Activated CD8-positive, alpha-beta memory T cell treated with anti-CD3 and anti-CD28 coated beads, Interleukin-2, amount 50 U/mL, for 1 hour (primary cell): ENCODE measurements around the gene NBEA.
"Not testable (repeated sequence)": the region's sequence is repeated elsewhere in the genome, so short reads cannot be mapped to it uniquely, and the experiment has no call there.

ENCODE experiments used
- DNase-seq: peaks from one replicate; pipeline ENCODE4 v3.0.0-alpha.2; 2020; ENCODE audit errors: extremely low read depth

The NBEA gene, protein sequence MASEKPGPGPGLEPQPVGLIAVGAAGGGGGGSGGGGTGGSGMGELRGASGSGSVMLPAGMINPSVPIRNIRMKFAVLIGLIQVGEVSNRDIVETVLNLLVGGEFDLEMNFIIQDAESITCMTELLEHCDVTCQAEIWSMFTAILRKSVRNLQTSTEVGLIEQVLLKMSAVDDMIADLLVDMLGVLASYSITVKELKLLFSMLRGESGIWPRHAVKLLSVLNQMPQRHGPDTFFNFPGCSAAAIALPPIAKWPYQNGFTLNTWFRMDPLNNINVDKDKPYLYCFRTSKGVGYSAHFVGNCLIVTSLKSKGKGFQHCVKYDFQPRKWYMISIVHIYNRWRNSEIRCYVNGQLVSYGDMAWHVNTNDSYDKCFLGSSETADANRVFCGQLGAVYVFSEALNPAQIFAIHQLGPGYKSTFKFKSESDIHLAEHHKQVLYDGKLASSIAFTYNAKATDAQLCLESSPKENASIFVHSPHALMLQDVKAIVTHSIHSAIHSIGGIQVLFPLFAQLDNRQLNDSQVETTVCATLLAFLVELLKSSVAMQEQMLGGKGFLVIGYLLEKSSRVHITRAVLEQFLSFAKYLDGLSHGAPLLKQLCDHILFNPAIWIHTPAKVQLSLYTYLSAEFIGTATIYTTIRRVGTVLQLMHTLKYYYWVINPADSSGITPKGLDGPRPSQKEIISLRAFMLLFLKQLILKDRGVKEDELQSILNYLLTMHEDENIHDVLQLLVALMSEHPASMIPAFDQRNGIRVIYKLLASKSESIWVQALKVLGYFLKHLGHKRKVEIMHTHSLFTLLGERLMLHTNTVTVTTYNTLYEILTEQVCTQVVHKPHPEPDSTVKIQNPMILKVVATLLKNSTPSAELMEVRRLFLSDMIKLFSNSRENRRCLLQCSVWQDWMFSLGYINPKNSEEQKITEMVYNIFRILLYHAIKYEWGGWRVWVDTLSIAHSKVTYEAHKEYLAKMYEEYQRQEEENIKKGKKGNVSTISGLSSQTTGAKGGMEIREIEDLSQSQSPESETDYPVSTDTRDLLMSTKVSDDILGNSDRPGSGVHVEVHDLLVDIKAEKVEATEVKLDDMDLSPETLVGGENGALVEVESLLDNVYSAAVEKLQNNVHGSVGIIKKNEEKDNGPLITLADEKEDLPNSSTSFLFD (N-terminal part only)

DNA sequence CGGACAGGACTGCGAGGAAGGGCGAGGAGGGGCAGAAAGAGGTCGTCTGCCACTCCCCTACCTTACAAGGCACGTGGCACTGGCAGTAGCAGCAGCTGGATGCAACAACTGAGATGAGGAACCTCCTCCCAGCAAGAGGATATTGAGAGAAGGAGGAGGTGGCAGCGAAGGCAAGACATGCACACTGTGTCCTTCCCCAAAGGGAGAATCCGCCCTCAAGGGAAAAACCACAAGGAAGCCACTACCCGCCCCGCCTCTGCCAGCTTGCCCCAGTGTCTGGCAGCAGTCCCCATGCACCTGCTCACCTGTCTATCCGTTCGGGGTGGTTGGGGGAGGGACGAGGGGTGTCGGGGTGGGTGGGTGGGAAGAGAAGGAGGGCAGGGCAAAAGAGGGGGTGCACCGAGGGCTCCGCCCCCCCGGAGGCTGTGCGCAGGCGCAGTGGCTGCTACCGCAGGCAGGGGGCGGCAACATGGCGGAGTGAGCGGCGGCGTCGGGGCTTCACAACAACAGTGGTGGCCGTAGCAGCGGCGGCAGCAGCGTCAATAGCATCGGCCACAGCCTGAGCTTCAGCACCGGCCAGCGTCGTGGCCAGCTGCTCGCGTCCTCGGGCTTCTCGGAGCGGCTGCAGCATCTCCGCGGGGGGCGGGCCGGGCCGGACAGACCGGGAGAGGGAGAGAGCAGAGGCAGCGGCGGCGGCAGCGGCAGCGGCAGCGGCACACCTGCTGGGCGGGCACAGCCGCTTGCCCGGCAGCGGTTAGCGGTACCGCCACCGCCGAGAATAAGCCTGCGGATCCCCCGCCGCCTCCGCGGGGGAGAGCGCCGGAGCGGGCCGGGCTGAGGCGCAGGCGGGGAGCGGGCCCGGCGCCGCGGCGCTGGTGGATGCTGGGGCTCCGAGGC lies at the start of gene NBEA:
Gene NBEA (plus strand): TSS at position 436 of the 897 bp plus-strand sequence. CDS start 551 bp downstream, outside the sequence.
- peak; percentile 53 for DNase-seq

DNA sequence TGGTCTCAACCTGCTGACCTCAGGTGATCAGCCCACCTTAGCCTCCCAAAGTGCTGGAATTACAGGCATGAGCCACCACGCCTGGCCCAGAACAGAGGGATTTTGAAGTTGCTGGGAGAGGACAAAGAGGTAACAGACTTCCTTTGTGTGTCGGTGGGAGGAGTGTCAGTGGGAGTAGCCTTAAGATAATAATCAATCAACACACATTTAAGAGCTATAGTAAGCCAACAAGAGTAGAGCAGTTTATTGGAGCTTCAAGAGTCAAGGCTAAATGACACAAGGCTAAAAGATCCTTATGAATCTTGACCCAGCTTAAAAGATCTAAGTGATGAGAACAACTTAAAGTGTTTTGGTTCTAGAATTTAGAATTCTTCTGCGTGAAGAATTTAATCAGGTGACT lies 47.3 kb upstream of the NBEA start:
- DNase-seq: no peak

DNA sequence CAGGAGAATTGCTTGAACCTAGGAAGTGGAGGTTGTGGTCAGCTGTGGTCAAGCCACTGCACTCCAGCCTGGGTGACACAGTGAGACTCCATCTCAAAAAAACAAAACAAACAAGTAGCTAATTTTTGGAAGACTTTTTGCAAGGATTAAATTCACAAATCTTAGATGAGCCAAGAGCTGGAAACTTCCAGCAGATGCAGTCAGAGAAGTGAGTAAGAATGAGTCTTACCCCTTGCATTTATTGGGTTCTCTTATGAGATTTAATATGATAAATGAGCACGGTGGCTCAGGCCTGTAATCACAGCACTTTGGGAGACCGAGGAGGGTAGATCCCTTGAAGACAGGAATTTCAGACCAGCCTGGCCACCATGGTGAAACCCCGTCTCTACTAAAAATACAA lies 44.9 kb upstream of the NBEA start:
- DNase-seq: no peak

DNA sequence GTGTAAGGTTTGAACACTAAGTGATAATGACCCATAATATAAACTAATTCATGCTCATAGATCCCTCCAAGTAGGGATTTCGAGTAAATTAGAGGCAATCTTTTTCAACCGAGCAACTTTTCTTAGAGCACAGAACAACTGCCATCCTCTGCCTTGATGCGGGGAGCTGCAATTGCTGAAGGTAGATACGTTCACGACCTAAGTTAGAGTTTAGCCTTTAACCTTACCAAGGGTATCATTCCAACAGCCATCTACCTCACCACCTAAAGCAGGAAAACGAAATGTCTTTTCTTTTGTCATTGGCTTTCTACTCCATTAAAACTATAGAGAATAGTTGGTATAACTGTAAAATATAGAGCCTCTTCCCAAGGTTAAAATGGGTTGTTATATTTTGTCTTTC lies 42.2 kb upstream of the NBEA start:
- no peak for DNase-seq

DNA sequence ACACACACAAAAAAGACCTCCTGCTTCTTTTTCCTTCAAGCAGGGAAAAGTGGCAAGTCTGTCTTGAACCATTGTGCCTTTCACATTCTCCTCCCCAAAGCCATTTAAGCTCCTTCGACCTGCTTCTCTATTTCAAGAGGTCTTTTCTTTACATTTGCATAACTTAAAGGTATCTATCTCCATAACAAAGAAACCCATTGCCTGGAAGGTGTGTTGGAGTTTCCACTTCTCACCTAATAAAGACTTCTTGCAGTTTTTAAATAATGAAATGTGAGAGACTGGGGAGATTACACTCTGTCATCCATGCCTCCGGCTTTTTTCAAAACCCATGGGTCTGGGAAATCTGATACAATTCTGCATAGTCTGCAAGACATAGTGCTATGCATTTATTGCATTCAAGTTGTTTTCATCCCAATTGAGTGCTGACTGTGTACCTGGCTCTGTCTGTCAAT lies 41.8 kb upstream of the NBEA start:
- no peak for DNase-seq

DNA sequence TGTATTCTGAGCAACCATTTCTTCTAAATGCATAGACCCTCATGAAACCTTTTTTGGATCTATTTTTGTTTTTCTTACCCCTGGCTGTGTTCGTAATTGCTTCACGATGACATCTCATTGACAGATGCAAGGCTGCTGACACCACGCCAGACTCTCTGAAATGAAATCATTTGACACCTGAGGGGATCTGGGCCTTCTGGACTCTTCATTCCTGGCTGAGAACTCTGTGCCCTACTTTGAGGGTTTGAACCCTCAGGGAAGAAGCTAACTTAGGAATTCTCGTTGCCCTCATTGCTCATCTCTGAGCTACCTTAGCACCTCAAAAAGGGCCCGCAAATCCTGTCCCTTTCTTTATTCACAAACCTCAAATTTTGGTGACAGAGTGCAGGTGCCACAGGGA lies 40.5 kb upstream of the NBEA start:
- DNase-seq: no peak

DNA sequence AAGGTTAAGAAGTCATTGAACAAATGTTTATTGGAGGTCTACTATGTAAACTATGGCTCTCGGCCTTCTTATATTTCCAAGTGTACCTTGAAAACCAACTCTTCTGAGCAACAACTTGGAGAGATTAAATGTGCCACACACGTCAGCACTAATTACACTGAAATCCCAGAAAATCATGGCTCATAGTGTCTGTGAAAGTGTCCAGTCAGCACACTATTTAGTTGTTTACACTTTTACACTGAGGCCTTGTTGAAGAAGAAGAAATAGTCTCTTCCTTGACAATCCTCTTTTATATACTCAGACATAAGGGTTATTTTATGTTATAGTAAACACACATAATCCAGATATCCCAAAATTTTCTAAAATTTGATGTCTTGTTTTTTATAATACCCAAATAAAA lies 30.9 kb upstream of the NBEA start:
- DNase-seq: no peak

DNA sequence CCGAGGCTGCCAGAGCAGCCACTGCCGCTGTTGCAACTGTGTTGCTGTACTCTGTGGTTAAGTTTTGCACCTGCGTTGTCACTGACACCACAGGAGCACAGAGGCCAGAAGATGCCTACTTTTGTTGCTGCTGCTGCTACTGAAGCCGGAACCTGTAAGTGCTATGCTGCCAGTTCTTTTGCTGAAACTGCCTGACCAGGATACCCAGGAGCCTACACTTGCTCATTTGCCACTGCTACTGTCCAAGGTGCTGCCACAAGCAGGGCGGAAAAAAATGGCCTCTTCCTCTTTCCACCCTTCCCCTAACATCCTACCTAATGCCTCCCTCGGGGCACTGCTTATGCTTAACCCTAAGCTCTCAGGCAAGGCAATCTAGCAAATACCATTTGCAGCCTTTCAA lies 29.0 kb upstream of the NBEA start:
- no peak for DNase-seq

DNA sequence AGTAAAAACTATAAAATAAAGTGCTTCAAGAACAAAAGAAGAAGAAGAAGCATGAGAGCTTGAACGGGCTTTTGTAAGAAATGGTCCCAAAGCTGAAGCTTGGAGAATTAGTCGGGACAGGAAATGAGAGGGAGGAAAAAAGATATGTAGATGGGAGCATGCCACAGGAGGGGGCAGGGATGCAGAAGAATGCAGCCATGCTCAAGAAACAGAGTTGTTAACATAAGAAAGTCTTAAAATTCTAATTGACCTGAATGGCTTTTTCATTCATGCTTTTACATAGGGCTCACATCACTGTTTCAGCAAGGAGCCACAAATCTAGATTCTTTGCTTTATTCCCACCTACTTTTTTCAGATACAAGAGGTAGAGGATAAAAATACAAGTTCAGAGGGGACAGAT lies 27.7 kb upstream of the NBEA start:
- no peak for DNase-seq

DNA sequence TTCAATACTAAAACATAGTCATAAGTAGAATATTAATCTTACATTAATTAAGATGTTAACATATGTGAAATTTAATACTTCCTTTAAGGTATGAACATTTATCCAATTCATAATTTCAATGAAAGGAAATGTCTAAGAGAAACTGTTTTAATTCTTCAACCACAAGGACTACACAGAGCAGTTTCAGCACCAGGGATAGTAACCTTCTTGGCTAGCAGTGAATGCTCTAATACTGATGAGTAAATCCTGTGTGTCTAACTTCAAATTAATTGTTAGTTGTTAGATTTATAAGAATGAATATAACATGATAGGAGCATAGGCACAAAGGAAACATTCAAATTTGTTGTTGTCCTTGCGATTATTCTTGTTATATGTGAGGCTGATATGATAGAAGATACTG lies 15.6 kb upstream of the NBEA start:
- DNase-seq: no peak

DNA sequence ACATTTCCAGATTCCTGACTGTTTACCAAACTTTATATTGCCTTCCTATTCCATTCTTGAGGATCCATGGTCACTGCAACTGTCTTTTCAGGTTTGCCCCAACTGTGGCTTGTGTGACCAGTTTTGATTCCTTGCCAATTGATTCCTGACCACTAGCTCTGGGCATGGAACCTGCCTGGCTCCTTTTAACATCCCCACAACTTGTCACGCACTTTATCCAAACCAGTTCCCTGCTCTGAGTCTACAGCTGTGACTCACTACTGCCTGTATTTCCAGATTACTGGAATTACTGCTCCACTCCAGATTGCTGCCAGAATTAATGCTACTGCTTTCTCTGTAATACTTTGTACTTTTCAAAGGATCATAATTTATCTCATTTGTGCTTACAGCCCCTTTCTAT lies 13.4 kb upstream of the NBEA start:
- DNase-seq: not testable (repeated sequence)

DNA sequence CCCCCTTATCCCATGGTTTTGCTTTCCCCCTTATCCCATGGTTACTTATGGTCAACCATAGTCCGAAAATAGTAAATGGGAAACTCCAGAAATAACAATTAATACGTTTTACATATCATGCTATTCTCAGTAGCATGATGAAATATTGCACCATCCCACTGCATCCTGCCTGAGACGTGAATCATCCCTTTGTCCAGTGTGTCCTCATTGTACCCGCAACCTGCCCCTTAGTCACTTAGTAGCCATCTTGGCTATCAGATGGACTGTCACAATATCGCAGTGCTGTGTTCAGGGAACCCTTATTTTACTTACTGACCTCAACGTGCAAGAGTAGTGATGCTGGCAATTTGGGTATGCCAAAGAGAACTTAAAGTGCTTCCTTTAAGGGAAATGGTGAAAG lies 10.5 kb upstream of the NBEA start:
- DNase-seq: no peak

DNA sequence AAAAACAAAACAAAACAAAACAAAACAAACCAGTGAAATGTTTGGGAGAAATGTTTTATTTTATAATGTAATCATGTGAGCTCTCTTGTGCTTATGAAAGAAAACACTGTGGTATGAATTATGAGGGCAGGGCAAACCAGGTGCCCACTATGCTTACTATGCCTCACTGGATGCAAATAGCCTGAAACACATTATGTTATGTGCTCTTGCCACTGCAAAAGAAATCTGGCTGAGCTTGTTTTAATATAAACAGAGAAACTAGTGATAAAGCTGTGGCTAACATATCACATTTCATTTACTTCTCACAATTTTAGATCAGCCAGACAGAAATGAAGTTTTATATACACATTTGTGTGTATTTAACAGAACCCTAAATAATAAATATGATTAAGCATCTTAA lies 8.7 kb upstream of the NBEA start:
- no peak for DNase-seq

DNA sequence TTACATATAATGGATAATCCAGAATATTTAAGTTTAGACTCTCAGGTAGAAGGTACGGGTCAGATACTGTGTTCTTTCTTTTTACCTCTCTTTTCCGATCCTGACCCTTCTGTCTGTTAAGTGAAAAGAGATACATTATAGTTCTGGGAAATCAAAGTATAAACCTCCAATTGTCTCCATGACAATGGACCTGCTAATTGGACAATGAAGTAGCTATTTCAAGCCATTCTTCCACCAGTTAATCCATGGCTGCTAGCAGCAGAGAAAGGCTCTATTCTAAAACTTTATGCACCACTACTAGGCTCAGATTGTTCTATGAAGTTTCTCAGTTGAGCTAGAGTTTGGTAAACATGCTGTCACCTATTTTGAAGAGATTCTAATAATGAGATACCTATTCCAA lies 8.3 kb upstream of the NBEA start:
- no peak for DNase-seq

DNA sequence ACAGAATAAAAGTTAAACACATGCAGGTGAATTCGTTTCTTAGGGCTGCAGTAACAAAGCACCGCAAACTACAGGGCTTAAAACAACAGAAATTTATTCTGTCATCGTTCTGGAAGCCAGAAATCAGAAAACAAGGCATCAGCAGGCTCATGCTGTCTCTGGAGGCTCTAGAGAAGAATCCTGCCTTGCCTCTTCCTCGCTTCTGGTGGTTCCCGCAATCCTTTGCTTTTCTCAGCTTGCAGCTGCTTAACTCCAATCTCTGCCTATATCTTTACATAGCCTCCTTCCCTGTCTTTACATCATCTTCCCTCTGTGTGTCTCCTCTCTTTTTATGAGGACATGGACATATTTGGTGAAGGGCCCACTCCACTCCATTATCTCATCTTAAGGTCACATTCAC lies 6.2 kb upstream of the NBEA start:
- no peak for DNase-seq

DNA sequence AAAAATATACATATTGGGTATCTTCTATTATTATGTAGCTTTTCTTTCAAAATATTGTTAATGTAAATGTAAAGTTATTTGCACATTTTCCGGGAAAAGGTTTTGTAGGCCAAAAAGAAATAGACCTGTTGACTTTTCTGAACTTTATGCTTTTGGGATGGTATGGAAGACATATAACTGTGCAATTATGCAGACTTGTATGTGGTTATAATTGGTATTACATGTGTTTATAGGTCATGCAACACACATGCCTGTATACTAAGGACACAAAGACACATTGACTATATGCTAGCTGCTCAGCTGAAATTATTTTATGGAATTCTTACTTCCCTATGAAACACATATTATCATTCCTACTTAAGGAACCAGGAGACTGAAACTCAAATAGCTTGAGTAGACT lies 2.3 kb upstream of the NBEA start:
- DNase-seq: no peak

DNA sequence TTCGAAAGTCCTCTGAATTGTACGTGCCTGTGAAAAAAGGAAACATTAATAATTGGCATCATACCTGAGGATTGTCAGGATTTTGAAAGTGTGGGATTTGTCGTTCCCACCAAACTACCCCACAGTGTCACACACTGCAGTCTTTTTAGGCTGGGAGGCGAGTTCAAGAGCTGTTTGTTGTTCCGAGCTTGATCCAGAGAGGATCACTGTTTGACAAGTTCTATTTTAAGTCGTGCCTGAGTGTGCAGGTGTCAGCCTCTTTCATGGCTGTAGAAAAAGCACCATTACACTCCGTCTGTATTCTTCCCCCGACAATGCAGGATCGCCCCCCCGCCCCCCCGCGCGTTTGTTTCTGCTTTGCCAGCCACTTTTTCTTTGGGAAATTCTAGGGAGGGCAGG lies 635 bp upstream of the NBEA start:
- DNase-seq: no peak

DNA sequence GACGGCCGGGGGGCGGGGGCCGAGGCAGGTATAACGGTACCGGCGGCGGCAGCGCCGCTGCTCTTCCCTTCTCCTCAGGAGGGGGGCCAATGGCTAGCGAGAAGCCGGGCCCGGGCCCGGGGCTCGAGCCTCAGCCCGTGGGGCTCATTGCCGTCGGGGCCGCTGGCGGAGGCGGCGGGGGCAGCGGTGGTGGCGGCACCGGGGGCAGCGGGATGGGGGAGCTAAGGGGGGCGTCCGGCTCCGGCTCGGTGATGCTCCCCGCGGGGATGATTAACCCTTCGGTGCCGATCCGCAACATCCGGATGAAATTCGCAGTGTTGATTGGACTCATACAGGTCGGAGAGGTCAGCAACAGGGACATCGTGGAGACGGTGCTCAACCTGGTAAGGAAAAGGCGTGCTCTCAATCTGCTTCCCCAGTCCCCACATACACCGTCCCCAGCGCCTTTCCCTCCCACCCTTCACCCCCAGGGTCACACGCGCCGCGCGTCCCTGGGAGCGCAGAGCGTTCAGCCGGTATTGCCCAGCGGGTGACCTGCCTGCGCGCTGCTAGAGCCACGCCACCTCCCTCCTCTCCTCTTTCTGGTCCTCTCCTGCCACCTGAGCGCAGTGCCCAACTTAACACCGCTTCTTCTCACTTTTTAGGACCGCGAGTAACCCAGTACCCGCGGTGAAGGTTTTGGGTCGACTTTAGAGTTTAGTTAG lies 814 bp downstream of the NBEA start:
- DNase-seq: no peak

DNA sequence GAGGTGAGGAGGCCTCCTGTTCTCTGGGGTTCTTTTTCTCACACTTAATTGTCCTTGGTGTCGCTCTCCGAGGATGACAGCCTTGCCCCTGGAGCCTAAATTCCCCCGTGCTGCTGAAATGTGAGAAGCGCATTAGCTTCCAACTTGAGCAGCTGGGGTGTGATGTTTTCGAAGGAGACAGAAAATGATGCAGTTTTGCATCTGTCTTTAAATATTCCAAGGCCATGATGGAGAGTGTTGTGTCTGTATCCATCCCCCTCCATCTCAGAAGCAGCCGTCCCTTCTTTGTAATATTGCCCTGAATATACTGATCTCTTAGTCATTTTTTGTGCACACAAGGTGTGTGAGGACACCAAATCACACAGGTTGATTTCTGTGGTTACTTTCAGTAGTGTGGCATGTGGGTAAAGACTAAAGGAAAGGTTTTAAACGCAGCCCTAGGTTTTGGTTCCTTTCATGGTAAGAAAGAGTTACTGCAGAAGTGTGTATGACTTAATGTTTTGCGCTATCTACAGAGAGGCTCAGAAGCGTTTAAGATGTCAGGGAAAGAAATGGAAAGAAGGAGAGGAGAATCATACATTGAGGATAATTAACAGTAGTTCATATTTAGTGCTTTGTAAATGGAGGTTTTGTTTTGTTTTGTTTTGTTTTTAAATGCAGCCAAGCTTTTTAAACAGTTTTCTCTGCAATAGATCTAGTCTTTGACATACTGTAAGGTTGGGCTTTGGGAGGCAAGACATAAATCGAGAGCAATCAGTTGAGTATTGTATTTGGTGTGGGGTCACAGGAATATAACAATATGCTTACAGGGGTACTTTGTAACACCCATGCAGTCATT lies 1.6 kb downstream of the NBEA start:
- DNase-seq: no peak

DNA sequence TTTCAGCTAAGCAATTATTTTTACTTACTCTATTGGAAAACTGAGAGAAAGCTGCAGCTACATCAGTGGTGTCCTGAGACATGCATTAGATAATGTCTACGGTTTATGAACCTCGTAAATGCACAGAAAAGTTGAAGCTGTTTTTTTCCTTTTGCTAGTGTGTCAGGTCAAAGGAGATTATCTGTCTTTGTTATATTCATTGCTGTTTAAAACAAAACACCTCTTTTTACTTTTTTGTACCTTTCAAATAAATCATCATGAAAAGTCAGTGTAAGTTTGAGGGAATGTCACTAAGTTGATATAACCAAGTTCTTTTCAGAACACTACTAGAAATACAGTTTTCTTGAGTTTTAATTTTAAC lies 2.2 kb downstream of the NBEA start:
- DNase-seq: no peak
